ENCODE results near the gene ZP1.

The ZP1 gene

GRCh38 chr11:60924110-60924905 is 57.0 kb downstream of the ZP1 start, which contains the start of gene TMEM132A:
TSS of gene TMEM132A (plus strand) at chr11:60924460. CDS start at chr11:60924634, 174 bp downstream.
- ATAC-seq (peak; percentile 32), DNase-seq (no peak)
